A673 (cell line): ENCODE results near the gene CA7.

Experiments used
- EZH2 ChIP-seq: fragments of 200-600 bp; sonication (generic); IDR thresholded peaks from 2 replicates; pipeline ENCODE4 v1.6.1; 2017; ENCODE audit warnings: borderline replicate concordance, low read depth, mild to moderate bottlenecking, mixed read lengths, antibody characterized with exemption, low read length; ENCODE audit not compliant: poor library complexity, severe bottlenecking
- TF ChIP-seq, protein P1 (sequence below): fragments of 300-800, 200-600 bp; sonication (generic); conservative IDR thresholded peaks from 2 replicates; pipeline ENCODE4 v1.5.1; 2017; ENCODE audit warnings: low read depth, mild to moderate bottlenecking, antibody characterized with exemption, low read length, moderate library complexity, mixed read lengths

GRCh38 chr16:66856801-66857200 lies 12.6 kb downstream of the CA7 start:
- TF ChIP-seq, protein P1, sequence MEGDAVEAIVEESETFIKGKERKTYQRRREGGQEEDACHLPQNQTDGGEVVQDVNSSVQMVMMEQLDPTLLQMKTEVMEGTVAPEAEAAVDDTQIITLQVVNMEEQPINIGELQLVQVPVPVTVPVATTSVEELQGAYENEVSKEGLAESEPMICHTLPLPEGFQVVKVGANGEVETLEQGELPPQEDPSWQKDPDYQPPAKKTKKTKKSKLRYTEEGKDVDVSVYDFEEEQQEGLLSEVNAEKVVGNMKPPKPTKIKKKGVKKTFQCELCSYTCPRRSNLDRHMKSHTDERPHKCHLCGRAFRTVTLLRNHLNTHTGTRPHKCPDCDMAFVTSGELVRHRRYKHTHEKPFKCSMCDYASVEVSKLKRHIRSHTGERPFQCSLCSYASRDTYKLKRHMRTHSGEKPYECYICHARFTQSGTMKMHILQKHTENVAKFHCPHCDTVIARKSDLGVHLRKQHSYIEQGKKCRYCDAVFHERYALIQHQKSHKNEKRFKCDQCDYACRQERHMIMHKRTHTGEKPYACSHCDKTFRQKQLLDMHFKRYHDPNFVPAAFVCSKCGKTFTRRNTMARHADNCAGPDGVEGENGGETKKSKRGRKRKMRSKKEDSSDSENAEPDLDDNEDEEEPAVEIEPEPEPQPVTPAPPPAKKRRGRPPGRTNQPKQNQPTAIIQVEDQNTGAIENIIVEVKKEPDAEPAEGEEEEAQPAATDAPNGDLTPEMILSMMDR, result no peak
- no peak for TF ChIP-seq EZH2
